Measurements from ENCODE around the gene ENTPD2.

DNA sequence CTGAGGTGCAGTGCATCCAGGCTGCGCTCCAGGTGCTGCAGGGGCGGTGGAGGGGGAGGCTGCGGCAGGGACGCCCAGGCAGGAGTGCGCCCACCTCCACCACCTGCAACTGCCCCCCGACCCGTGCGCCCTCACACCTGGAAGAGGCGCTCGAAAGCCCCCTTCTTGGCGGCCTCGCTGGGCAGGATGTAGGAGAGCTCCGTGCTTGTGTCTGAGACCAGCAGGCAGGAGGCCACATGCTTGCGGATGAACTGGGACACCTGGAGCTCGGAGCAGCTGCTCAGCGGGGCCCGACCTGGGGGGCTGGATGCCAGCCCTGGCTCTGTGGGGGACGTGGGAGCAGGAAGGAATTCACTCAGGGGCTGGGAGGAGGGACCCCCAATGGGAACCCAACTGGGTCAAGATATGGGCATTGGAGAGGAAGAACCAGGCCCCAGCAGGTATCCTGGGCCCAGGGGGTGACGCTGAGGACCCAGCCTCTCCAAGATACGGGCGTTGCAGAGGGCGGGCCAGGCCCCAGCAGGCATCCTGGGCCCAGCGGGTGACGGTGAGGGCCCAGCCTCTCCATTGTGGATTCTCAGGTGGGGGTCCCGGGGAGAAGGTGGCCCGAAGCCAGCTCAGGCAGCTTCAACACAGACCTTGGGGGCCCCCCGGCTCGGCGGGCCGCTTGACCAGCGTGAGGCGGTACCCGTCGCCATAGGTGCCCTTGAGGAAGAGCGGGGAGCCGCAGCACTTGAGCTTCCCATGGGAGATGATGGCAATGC is 38.9 kb downstream of the ENTPD2 start:
- TF ChIP-seq CTCF (IDR thresholded peaks at IDR 0.05) (no peak), POLR2A (IDR thresholded peaks at IDR 0.05) (no peak)

All from adrenal gland (tissue), 5 donors.